Liver (tissue), 9 donors: ENCODE data around the gene MFF. TPM values are rescaled to one million over a fixed set of nuclear protein-coding genes. Genes with fewer than 3 reads are reported as not detected.
A peak's percentile ranks its signal among the peaks of the same experiment; 100 is the strongest.

ENCODE experiments used
- DNase-seq: peaks from one replicate; pipeline ENCODE4 v3.0.0-alpha.2; 2017; ENCODE audit warnings: low spot score
- H3K27ac ChIP-seq, 2 donors: one replicate each; pipeline ENCODE4 v1.7.0; 2013; ENCODE audit warnings: inconsistent platforms in 2 of 2, low read length in 2 of 2, control low read depth in 1 of 2, low read depth in 1 of 2, mild to moderate bottlenecking in 1 of 2
- H3K27me3 ChIP-seq, 4 donors: one replicate each; pipeline versions ENCODE4 v1.6.1 to v1.7.0; 2013; ENCODE audit warnings: low read length in 3 of 4, inconsistent platforms in 1 of 4, mild to moderate bottlenecking in 1 of 4, moderate library complexity in 1 of 4; ENCODE audit not compliant: control insufficient read depth in 4 of 4, insufficient read depth in 4 of 4
- H3K36me3 ChIP-seq, 4 donors: one replicate each; pipeline versions ENCODE4 v1.6.1 to v1.7.0; 2013; ENCODE audit warnings: low read length in 3 of 4, mild to moderate bottlenecking in 3 of 4, low read depth in 1 of 4, moderate library complexity in 1 of 4; ENCODE audit not compliant: control insufficient read depth in 4 of 4, insufficient read depth in 3 of 4
- H3K4me1 ChIP-seq, 4 donors: one replicate each; pipeline versions ENCODE4 v1.6.1 to v1.7.0; 2013; ENCODE audit warnings: low read length in 3 of 4, mild to moderate bottlenecking in 3 of 4, moderate library complexity in 1 of 4; ENCODE audit not compliant: control insufficient read depth in 4 of 4, insufficient read depth in 4 of 4
- H3K4me3 ChIP-seq, 3 donors: one replicate each; pipeline versions ENCODE4 v1.6.1 to v1.7.0; 2013; ENCODE audit warnings: low read length in 3 of 3, control low read depth in 1 of 3, low read depth in 1 of 3, mild to moderate bottlenecking in 1 of 3
- H3K9ac ChIP-seq, 2 donors: one replicate each; pipeline ENCODE4 v1.7.0; 2013; ENCODE audit warnings: low read length in 2 of 2, mild to moderate bottlenecking in 2 of 2, moderate library complexity in 2 of 2, control low read depth in 1 of 2, low read depth in 1 of 2
- H3K9me3 ChIP-seq, 4 donors: one replicate each; pipeline versions ENCODE4 v1.6.1 to v1.7.0; 2013; ENCODE audit warnings: low read length in 3 of 4; ENCODE audit not compliant: control insufficient read depth in 4 of 4
- EGR1 ChIP-seq, 2 donors: IDR thresholded peaks; 2 replicates each; pipeline ENCODE4 v1.6.1; 2016 to 2018; ENCODE audit warnings: antibody characterized with exemption in 2 of 2, low read depth in 2 of 2
- FOXA2 ChIP-seq: IDR thresholded peaks from 2 replicates; pipeline ENCODE4 v1.6.1; 2016; ENCODE audit warnings: antibody characterized with exemption
- GABPA ChIP-seq, 2 donors: IDR thresholded peaks in 1 of 2; conservative IDR thresholded peaks in 1 of 2; 2 replicates each; pipeline ENCODE4 v1.6.1; 2016; ENCODE audit warnings: antibody characterized with exemption in 2 of 2, mild to moderate bottlenecking in 1 of 2, moderate library complexity in 1 of 2
- HNF4A ChIP-seq, 2 donors: conservative IDR thresholded peaks; 2 replicates each; pipeline ENCODE4 v1.6.1; 2016; ENCODE audit warnings: antibody characterized with exemption in 2 of 2, mild to moderate bottlenecking in 2 of 2
- HNF4G ChIP-seq: IDR thresholded peaks from 2 replicates; pipeline ENCODE4 v1.6.1; 2016; ENCODE audit warnings: antibody characterized with exemption
- JUND ChIP-seq, 2 donors: IDR thresholded peaks; 2 replicates each; pipeline ENCODE4 v1.6.1; 2016; ENCODE audit warnings: antibody characterized with exemption in 2 of 2
- NR2F2 ChIP-seq: IDR thresholded peaks from 2 replicates; pipeline ENCODE4 v1.6.1; 2016; ENCODE audit warnings: antibody characterized with exemption
- RAD21 ChIP-seq, 2 donors: IDR thresholded peaks; 2 replicates each; pipeline ENCODE4 v1.6.1; 2016; ENCODE audit warnings: antibody characterized with exemption in 2 of 2, mild to moderate bottlenecking in 2 of 2
- RXRA ChIP-seq, 2 donors: IDR thresholded peaks; 2 replicates each; pipeline ENCODE4 v1.6.1; 2017 to 2018; ENCODE audit warnings: antibody characterized with exemption in 2 of 2, mild to moderate bottlenecking in 1 of 2
- SP1 ChIP-seq: IDR thresholded peaks from 2 replicates; pipeline ENCODE4 v1.6.1; 2018; ENCODE audit warnings: antibody characterized with exemption, mild to moderate bottlenecking
- TAF1 ChIP-seq: conservative IDR thresholded peaks from 2 replicates; pipeline ENCODE4 v1.6.1; 2016; ENCODE audit warnings: antibody characterized with exemption, mild to moderate bottlenecking
- YY1 ChIP-seq: IDR thresholded peaks from 2 replicates; pipeline ENCODE4 v1.6.1; 2016; ENCODE audit warnings: antibody characterized with exemption, mild to moderate bottlenecking
- WGBS: extraction: QIAGEN DNeasy Blood & Tissue Kit; methylation state at CpG from one replicate; pipeline ENCODE4 v1.1.7; 2013; 5-methylcytosine and 5-hydroxymethylcytosine counted together
- polyA plus RNA-seq, 2 donors: library from polyadenylated mRNA; stranded (reverse) in 1 of 2; unstranded in 1 of 2; fragments of 200-250 nt in 1 of 2; fragments of >200 nt in 1 of 2; fragmentation: Nextera tagmentation in 1 of 2; extraction: Ambion mirVana in 1 of 2; gene quantifications; one replicate each; pipeline versions ENCODE4 v1.2.1 to v1.2.3, GENCODE V29; 2013 to 2015
- total RNA-seq, 2 donors: library from RNA; depleted of rRNA; stranded (reverse); fragments of >200 nt; gene quantifications; one replicate each; pipeline ENCODE4 v1.2.3, GENCODE V29; 2014
- TF ChIP-seq, protein P1 (sequence below): IDR thresholded peaks from 2 replicates; pipeline ENCODE4 v1.6.1; 2016; ENCODE audit warnings: antibody characterized with exemption, mild to moderate bottlenecking
- TF ChIP-seq, protein P2 (sequence below): IDR thresholded peaks from 2 replicates; pipeline ENCODE4 v1.6.1; 2016; ENCODE audit warnings: antibody characterized with exemption
- TF ChIP-seq, protein P3 (sequence below): IDR thresholded peaks from 2 replicates; pipeline ENCODE4 v1.6.1; 2016; ENCODE audit warnings: antibody characterized with exemption
- TF ChIP-seq, protein P4 (sequence below): IDR thresholded peaks from 2 replicates; pipeline ENCODE4 v1.6.1; 2016; ENCODE audit warnings: antibody characterized with exemption
- donor health status: healthy.
- donor health status: healthy.
- donor health status: healthy.
- donor health status: healthy.
- donor health status: healthy.

MFF gene
- total and polyA plus RNA-seq, 4 donors, result 28.9 to 40.8 (median 33.2) TPM

DNA sequence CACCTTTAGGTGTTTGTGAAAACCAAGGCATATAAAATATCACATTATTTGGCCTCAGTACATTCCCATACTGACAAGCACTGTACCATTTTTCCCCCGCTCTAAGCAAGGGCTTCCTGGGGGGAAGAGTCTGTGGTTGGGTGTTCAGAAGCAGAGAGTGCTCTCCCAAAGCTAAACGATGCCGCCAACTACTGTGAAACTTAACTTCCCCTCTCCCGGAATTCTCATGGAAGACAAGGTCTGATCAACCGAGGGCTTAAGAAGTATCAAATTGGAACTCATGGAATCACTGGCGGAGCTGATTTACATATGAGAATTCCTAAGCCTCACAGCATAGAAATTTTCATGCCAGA, 433 bp upstream of the MFF start:
- Histone ChIP-seq H3K4me1 (peaks cover 6 to 21% (median 13%) of the 10 kb centered on the region in 4 donors), H3K27me3 (no peaks in the 10 kb centered on the region), H3K9me3 (peaks cover 0 to 1% (median 0%) of the 10 kb centered on the region in 4 donors), H3K4me3 (peak overlapping the region; percentile 93 to 97 (median 95)), H3K36me3 (peaks cover 0 to 1% (median 0%) of the 10 kb centered on the region in 4 donors), H3K27ac (peak overlapping the region; percentile 88 to 95), H3K9ac (peak overlapping the region; percentile 44 to 76)
- TF ChIP-seq, protein P1, sequence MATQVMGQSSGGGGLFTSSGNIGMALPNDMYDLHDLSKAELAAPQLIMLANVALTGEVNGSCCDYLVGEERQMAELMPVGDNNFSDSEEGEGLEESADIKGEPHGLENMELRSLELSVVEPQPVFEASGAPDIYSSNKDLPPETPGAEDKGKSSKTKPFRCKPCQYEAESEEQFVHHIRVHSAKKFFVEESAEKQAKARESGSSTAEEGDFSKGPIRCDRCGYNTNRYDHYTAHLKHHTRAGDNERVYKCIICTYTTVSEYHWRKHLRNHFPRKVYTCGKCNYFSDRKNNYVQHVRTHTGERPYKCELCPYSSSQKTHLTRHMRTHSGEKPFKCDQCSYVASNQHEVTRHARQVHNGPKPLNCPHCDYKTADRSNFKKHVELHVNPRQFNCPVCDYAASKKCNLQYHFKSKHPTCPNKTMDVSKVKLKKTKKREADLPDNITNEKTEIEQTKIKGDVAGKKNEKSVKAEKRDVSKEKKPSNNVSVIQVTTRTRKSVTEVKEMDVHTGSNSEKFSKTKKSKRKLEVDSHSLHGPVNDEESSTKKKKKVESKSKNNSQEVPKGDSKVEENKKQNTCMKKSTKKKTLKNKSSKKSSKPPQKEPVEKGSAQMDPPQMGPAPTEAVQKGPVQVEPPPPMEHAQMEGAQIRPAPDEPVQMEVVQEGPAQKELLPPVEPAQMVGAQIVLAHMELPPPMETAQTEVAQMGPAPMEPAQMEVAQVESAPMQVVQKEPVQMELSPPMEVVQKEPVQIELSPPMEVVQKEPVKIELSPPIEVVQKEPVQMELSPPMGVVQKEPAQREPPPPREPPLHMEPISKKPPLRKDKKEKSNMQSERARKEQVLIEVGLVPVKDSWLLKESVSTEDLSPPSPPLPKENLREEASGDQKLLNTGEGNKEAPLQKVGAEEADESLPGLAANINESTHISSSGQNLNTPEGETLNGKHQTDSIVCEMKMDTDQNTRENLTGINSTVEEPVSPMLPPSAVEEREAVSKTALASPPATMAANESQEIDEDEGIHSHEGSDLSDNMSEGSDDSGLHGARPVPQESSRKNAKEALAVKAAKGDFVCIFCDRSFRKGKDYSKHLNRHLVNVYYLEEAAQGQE, result no peak
- TF ChIP-seq EGR1 (IDR thresholded peaks at IDR 0.05; ENCODE audit: low read depth in 2 of 2) (no peak), SP1 (no peak), TAF1 (no peak)
- 13% methylated on average over 6 of the region's 6 CpGs for WGBS
- no peak for DNase-seq

DNA sequence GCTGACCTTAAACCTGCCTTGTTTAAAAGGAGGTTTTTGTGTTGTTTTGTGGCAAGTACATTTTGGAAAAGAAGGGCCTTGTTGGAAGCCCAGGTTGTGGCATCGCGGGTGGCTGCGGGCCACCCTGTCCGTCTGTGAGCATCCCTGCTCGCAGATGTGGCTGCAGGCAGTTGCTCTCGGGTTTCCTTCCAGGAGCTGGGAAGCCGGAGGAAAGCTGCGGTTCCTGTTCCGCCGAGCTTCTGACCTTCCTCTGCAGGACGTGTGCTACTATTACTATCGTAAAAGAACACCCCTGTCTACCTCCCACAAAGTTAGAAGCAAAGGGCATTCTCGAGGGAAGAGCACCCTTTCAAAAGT, 766 bp downstream of the MFF start:
- peak overlapping the region; percentile 44 to 87 for H3K9ac ChIP-seq
- H3K27ac ChIP-seq, result peak overlapping the region; percentile 88 to 95
- H3K27me3 ChIP-seq, result no peaks in the 10 kb centered on the region
- H3K4me1 ChIP-seq, result peaks cover 6 to 21% (median 13%) of the 10 kb centered on the region in 4 donors
- H3K36me3 ChIP-seq, result peaks cover 0 to 2% (median 1%) of the 10 kb centered on the region in 4 donors
- peak overlapping the region; percentile 93 to 97 (median 95) for H3K4me3 ChIP-seq
- peak; percentile 45 for DNase-seq
- H3K9me3 ChIP-seq, result peaks cover 0 to 1% (median 0%) of the 10 kb centered on the region in 4 donors
- no peak for TF ChIP-seq HNF4A (conservative IDR thresholded peaks at IDR 0.05)
- TF ChIP-seq, protein P2, sequence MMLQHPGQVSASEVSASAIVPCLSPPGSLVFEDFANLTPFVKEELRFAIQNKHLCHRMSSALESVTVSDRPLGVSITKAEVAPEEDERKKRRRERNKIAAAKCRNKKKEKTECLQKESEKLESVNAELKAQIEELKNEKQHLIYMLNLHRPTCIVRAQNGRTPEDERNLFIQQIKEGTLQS, result no peak
- no peak for TF ChIP-seq TAF1
- no peak for TF ChIP-seq HNF4G
- no peak for TF ChIP-seq NR2F2
- TF ChIP-seq RXRA (IDR thresholded peaks at IDR 0.05), result no peak
- TF ChIP-seq RAD21 (IDR thresholded peaks at IDR 0.05), result no peak
- no peak for TF ChIP-seq EGR1 (IDR thresholded peaks at IDR 0.05; ENCODE audit: low read depth in 2 of 2)
- TF ChIP-seq GABPA (IDR thresholded peaks at IDR 0.05 in 1 of 2, conservative IDR thresholded peaks at IDR 0.05 in 1 of 2), result no peak
- TF ChIP-seq, protein P3, sequence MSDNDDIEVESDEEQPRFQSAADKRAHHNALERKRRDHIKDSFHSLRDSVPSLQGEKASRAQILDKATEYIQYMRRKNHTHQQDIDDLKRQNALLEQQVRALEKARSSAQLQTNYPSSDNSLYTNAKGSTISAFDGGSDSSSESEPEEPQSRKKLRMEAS, result no peak
- no peak for TF ChIP-seq JUND (IDR thresholded peaks at IDR 0.05)
- TF ChIP-seq, protein P4, sequence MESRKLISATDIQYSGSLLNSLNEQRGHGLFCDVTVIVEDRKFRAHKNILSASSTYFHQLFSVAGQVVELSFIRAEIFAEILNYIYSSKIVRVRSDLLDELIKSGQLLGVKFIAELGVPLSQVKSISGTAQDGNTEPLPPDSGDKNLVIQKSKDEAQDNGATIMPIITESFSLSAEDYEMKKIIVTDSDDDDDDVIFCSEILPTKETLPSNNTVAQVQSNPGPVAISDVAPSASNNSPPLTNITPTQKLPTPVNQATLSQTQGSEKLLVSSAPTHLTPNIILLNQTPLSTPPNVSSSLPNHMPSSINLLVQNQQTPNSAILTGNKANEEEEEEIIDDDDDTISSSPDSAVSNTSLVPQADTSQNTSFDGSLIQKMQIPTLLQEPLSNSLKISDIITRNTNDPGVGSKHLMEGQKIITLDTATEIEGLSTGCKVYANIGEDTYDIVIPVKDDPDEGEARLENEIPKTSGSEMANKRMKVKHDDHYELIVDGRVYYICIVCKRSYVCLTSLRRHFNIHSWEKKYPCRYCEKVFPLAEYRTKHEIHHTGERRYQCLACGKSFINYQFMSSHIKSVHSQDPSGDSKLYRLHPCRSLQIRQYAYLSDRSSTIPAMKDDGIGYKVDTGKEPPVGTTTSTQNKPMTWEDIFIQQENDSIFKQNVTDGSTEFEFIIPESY, result no peak
- TF ChIP-seq YY1, result no peak
- no peak for TF ChIP-seq FOXA2
- WGBS, result under 1% methylated on average over 13 of the region's 13 CpGs
